WTC11 (cell line): Measurements from ENCODE around the gene WFS1. TPM values are rescaled to one million over a fixed set of nuclear protein-coding genes. Genes with fewer than 3 reads are reported as not detected.

ENCODE experiments used
- ATAC-seq: fragments of 200-7000 bp; cut with Tn5 transposase; 2 replicates; pipeline ENCODE4 v1.10.0; 2021; ENCODE audit warnings: mild to moderate bottlenecking, moderate library complexity
- CTCF ChIA-PET: fragments of 300-600 bp; sonication (Branson Sonifier 250); formaldehyde crosslinking; loops from one replicate; lab custom pipeline; 2021; ENCODE audit warnings: antibody characterized with exemption; lab: Charles Lee
- POLR2A ChIA-PET: fragments of 350-600 bp; sonication (Branson Sonifier 250); formaldehyde crosslinking; loops from one replicate; lab custom pipeline; 2021; ENCODE audit warnings: antibody characterized with exemption; lab: Charles Lee
- DNase-seq: peaks from one replicate; pipeline ENCODE4 v3.0.0; 2021; ENCODE audit warnings: low spot score
- H3K27ac Mint-ChIP-seq: 2 replicates; pipeline ENCODE4 v1.8.0; 2021; ENCODE audit warnings: mixed read lengths
- H3K27me3 Mint-ChIP-seq: 2 replicates; pipeline ENCODE4 v1.8.0; 2021; ENCODE audit warnings: low read depth, mild to moderate bottlenecking, moderate library complexity, mixed read lengths
- H3K36me3 Mint-ChIP-seq: 2 replicates; pipeline ENCODE4 v1.8.0; 2021; ENCODE audit warnings: mixed read lengths
- H3K4me1 Mint-ChIP-seq: 2 replicates; pipeline ENCODE4 v1.8.0; 2022; ENCODE audit warnings: mixed read lengths
- H3K4me3 Mint-ChIP-seq: 2 replicates; pipeline ENCODE4 v1.8.0; 2021; ENCODE audit warnings: mild to moderate bottlenecking, moderate library complexity, mixed read lengths
- H3K9me3 Mint-ChIP-seq: 2 replicates; pipeline ENCODE4 v1.8.0; 2021; ENCODE audit warnings: mixed read lengths
- AFF4 ChIP-seq: sonication (generic); formaldehyde crosslinking; IDR thresholded peaks from 2 replicates; pipeline ENCODE4 v1.8.1; 2023; ENCODE audit warnings: mild to moderate bottlenecking, missing genetic modification reagents, borderline replicate concordance
- CBFB ChIP-seq: sonication (generic); formaldehyde crosslinking; IDR thresholded peaks from 2 replicates; pipeline ENCODE4 v1.8.1; 2022; ENCODE audit warnings: mild to moderate bottlenecking, low read depth, missing genetic modification reagents
- ERG ChIP-seq: fragments of 250-450 bp; sonication (Bioruptor Pico); IDR thresholded peaks from 2 replicates; pipeline ENCODE4 v1.8.0; 2021; ENCODE audit warnings: mild to moderate bottlenecking
- ESRRA ChIP-seq: sonication (generic); formaldehyde crosslinking; IDR thresholded peaks from 2 replicates; pipeline ENCODE4 v1.8.1; 2022; ENCODE audit warnings: mild to moderate bottlenecking, missing genetic modification reagents, borderline replicate concordance
- NR2C2 ChIP-seq: sonication (generic); formaldehyde crosslinking; IDR thresholded peaks from 2 replicates; pipeline ENCODE4 v1.8.0; 2022; ENCODE audit warnings: mild to moderate bottlenecking, missing genetic modification reagents
- ZBTB21 ChIP-seq: sonication (generic); formaldehyde crosslinking; IDR thresholded peaks from 2 replicates; pipeline ENCODE4 v1.8.1; 2023; ENCODE audit warnings: mild to moderate bottlenecking, missing genetic modification reagents, borderline replicate concordance
- ZMAT4 ChIP-seq: fragments of 250-450 bp; sonication (Bioruptor Pico); IDR thresholded peaks from 2 replicates; pipeline ENCODE4 v1.9.0; 2021; ENCODE audit warnings: mild to moderate bottlenecking
- ZNF219 ChIP-seq: sonication (generic); formaldehyde crosslinking; IDR thresholded peaks from 2 replicates; pipeline ENCODE4 v1.8.0; 2023; ENCODE audit warnings: missing genetic modification reagents, mild to moderate bottlenecking, borderline replicate concordance
- ZNF532 ChIP-seq: fragments of 250-450 bp; sonication (Bioruptor Pico); IDR thresholded peaks from 2 replicates; pipeline ENCODE4 v1.9.0; 2021; ENCODE audit warnings: mild to moderate bottlenecking, borderline replicate concordance
- total RNA-seq: library from RNA; stranded (reverse); gene quantifications from 3 replicates; pipeline ENCODE4 v1.2.3, GENCODE V29; 2021
- TF ChIP-seq, protein P1 (sequence below): sonication (generic); formaldehyde crosslinking; IDR thresholded peaks from 2 replicates; pipeline ENCODE4 v1.8.1; 2023; ENCODE audit warnings: mild to moderate bottlenecking, missing genetic modification reagents
- TF ChIP-seq, protein P2 (sequence below): sonication (generic); formaldehyde crosslinking; IDR thresholded peaks from 2 replicates; pipeline ENCODE4 v1.8.1; 2022; ENCODE audit warnings: mild to moderate bottlenecking, moderate library complexity, missing genetic modification reagents
- TF ChIP-seq, protein P3 (sequence below): sonication (generic); formaldehyde crosslinking; IDR thresholded peaks from 2 replicates; pipeline ENCODE4 v1.8.0; 2022; ENCODE audit warnings: mild to moderate bottlenecking, missing genetic modification reagents
- TF ChIP-seq, protein P4 (sequence below): sonication (generic); formaldehyde crosslinking; IDR thresholded peaks from 2 replicates; pipeline ENCODE4 v1.8.0; 2022; ENCODE audit warnings: mild to moderate bottlenecking, missing genetic modification reagents
- TF ChIP-seq, protein P5 (sequence below): fragments of 250-450 bp; sonication (Bioruptor Pico); conservative IDR thresholded peaks from 2 replicates; pipeline ENCODE4 v1.9.0; 2021; ENCODE audit warnings: mild to moderate bottlenecking

The WFS1 gene
- total RNA-seq, 1 experiment from 2014 or later = 34.7 TPM

DNA sequence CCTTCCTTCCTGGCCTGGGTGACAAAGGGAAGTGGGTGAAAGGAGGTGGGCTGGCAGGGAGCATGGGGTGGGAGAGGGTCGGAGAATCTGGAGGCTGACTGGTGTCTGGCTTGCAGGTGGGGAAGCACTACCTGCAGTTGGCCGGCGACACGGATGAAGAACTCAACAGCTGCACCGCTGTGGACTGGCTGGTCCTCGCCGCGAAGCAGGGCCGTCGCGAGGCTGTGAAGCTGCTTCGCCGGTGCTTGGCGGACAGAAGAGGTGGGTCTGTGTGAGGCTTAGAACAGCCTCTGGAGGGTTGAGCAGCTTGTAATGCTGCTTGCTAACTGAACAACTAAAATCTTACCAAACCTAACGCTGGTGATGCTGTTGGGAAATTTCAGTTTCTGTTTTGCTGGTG lies 19.2 kb downstream of the WFS1 start:
- DNase-seq = no peak
- POLR2A ChIA-PET = no interaction called here
- Mint-ChIP-seq H3K9me3 (no peaks in the 10 kb centered on the region), H3K27me3 (no peaks in the 10 kb centered on the region), H3K36me3 (peaks cover 18% of the 10 kb centered on the region), H3K4me1 (no peaks in the 10 kb centered on the region), H3K4me3 (no peak overlapping the region), H3K27ac (no peak overlapping the region)
- CTCF ChIA-PET = no interaction called here
- ATAC-seq = no peak
- TF ChIP-seq, protein P1, sequence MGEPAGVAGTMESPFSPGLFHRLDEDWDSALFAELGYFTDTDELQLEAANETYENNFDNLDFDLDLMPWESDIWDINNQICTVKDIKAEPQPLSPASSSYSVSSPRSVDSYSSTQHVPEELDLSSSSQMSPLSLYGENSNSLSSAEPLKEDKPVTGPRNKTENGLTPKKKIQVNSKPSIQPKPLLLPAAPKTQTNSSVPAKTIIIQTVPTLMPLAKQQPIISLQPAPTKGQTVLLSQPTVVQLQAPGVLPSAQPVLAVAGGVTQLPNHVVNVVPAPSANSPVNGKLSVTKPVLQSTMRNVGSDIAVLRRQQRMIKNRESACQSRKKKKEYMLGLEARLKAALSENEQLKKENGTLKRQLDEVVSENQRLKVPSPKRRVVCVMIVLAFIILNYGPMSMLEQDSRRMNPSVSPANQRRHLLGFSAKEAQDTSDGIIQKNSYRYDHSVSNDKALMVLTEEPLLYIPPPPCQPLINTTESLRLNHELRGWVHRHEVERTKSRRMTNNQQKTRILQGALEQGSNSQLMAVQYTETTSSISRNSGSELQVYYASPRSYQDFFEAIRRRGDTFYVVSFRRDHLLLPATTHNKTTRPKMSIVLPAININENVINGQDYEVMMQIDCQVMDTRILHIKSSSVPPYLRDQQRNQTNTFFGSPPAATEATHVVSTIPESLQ (CRISPR knock-in tag) = no peak
- TF ChIP-seq ZNF532 (CRISPR knock-in tag) = no peak
- TF ChIP-seq ZMAT4 = no peak
- TF ChIP-seq, protein P2, sequence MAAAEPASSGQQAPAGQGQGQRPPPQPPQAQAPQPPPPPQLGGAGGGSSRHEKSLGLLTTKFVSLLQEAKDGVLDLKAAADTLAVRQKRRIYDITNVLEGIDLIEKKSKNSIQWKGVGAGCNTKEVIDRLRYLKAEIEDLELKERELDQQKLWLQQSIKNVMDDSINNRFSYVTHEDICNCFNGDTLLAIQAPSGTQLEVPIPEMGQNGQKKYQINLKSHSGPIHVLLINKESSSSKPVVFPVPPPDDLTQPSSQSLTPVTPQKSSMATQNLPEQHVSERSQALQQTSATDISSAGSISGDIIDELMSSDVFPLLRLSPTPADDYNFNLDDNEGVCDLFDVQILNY (CRISPR knock-in tag) = no peak
- TF ChIP-seq ERG (CRISPR knock-in tag) = no peak
- no peak for TF ChIP-seq CBFB (CRISPR knock-in tag)
- TF ChIP-seq ZBTB21 (CRISPR knock-in tag) = no peak
- TF ChIP-seq, protein P3, sequence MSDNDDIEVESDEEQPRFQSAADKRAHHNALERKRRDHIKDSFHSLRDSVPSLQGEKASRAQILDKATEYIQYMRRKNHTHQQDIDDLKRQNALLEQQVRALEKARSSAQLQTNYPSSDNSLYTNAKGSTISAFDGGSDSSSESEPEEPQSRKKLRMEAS (CRISPR knock-in tag) = no peak
- TF ChIP-seq NR2C2 (CRISPR knock-in tag) = no peak
- TF ChIP-seq, protein P4, sequence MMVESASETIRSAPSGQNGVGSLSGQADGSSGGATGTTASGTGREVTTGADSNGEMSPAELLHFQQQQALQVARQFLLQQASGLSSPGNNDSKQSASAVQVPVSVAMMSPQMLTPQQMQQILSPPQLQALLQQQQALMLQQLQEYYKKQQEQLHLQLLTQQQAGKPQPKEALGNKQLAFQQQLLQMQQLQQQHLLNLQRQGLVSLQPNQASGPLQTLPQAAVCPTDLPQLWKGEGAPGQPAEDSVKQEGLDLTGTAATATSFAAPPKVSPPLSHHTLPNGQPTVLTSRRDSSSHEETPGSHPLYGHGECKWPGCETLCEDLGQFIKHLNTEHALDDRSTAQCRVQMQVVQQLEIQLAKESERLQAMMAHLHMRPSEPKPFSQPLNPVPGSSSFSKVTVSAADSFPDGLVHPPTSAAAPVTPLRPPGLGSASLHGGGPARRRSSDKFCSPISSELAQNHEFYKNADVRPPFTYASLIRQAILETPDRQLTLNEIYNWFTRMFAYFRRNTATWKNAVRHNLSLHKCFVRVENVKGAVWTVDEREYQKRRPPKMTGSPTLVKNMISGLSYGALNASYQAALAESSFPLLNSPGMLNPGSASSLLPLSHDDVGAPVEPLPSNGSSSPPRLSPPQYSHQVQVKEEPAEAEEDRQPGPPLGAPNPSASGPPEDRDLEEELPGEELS (CRISPR knock-in tag) = no peak

- no peaks in the 10 kb centered on the region for H3K9me3 Mint-ChIP-seq
- no peak overlapping the region for H3K27ac Mint-ChIP-seq
- ATAC-seq = no peak
- no peak overlapping the region for H3K4me3 Mint-ChIP-seq
- no peaks in the 10 kb centered on the region for H3K27me3 Mint-ChIP-seq
- POLR2A ChIA-PET = no interaction called here
- DNase-seq = no peak
- CTCF ChIA-PET = interaction anchor here (1.6 to 2.1 kb wide), 2 partner anchors 37 to 41 kb away, joined by 6 to 9 read pairs; no protein-coding TSS in a partner anchor
- TF ChIP-seq, protein P5, sequence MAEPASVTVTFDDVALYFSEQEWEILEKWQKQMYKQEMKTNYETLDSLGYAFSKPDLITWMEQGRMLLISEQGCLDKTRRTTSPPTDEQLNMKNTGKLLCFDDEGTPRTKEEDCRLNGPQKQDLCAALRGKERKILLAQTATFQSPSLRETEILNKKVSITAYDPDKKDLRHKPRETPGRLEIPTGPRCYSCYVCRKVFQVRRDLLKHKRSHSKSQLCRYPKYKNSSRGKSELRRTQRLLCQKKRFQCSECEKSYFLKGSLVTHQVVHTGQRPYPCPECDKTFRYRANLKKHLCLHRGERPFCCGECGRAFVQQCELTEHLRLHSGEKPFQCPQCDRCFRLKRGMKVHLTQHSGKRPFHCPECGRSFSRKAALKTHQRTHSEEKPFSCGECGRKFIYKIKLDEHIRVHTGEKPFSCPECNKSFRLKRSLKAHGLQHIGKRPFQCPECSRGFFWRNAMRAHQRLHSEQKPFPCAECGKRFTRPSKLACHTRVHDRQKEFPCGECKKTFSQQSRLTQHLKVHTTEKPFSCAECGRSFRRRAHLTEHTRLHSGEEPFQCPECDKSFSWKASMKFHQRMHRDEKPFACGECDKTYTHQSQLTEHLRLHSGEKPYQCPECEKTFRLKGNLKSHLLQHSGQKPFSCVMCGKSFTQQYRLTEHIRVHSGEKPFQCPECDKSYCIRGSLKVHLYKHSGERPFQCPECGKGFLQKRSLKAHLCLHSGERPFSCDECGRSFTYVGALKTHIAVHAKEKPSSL (CRISPR knock-in tag) = no peak
- TF ChIP-seq AFF4 (CRISPR knock-in tag) (no peak), ESRRA (CRISPR knock-in tag) (no peak), ZBTB21 (CRISPR knock-in tag) (no peak), ZNF219 (CRISPR knock-in tag) (no peak)
- TF ChIP-seq, protein P2 (CRISPR knock-in tag) = no peak
- H3K36me3 Mint-ChIP-seq = peaks cover 18% of the 10 kb centered on the region
- no peaks in the 10 kb centered on the region for H3K4me1 Mint-ChIP-seq
Measured at GRCh38 chr4:6290256-6290655, 20.6 kb downstream of the WFS1 start.
